ENCODE data around the gene AGPAT2.

AGPAT2 gene

GRCh38 chr9:136629001-136629878 is 58.0 kb downstream of the AGPAT2 start:
- FAIRE-seq (no peak), DNase-seq (ENCODE audit: insufficient read length, low spot score) (no peak)
- TF ChIP-seq POU2F2 (IDR thresholded peaks at IDR 0.05; ENCODE audit: low read depth, low read length), result no peak
- no peak for TF ChIP-seq POLR2A (IDR thresholded peaks at IDR 0.05; ENCODE audit: low read depth, low read length)
- TF ChIP-seq TAF1 (IDR thresholded peaks at IDR 0.05; ENCODE audit: low read depth, low read length), result no peak
- no peak for TF ChIP-seq POLR2AphosphoS5 (IDR thresholded peaks at IDR 0.05; ENCODE audit: low read depth, low read length)
- no peak for TF ChIP-seq SPI1 (IDR thresholded peaks at IDR 0.05; ENCODE audit: low read depth, low read length)
- TF ChIP-seq PAX5 (IDR thresholded peaks at IDR 0.05; ENCODE audit: insufficient read depth, low read length, severe bottlenecking), result no peak

- DNase-seq (ENCODE audit: insufficient read length, low spot score) (no peak), FAIRE-seq (no peak)
- TF ChIP-seq POU2F2 (IDR thresholded peaks at IDR 0.05; ENCODE audit: low read depth, low read length) (no peak), TAF1 (IDR thresholded peaks at IDR 0.05; ENCODE audit: low read depth, low read length) (no peak), PAX5 (IDR thresholded peaks at IDR 0.05; ENCODE audit: insufficient read depth, low read length, severe bottlenecking) (no peak), POLR2AphosphoS5 (IDR thresholded peaks at IDR 0.05; ENCODE audit: low read depth, low read length) (no peak), POLR2A (IDR thresholded peaks at IDR 0.05; ENCODE audit: low read depth, low read length) (no peak), SPI1 (IDR thresholded peaks at IDR 0.05; ENCODE audit: low read depth, low read length) (no peak)
Observed at GRCh38 chr9:136628268-136628667, 59.0 kb downstream of the AGPAT2 start.

- DNase-seq (ENCODE audit: insufficient read length, low spot score) (no peak), FAIRE-seq (no peak)
- TF ChIP-seq TAF1 (IDR thresholded peaks at IDR 0.05; ENCODE audit: low read depth, low read length), result no peak
- no peak for TF ChIP-seq PAX5 (IDR thresholded peaks at IDR 0.05; ENCODE audit: insufficient read depth, low read length, severe bottlenecking)
- TF ChIP-seq SPI1 (IDR thresholded peaks at IDR 0.05; ENCODE audit: low read depth, low read length), result no peak
- TF ChIP-seq POLR2A (IDR thresholded peaks at IDR 0.05; ENCODE audit: low read depth, low read length), result no peak
Observed at GRCh38 chr9:136627703-136628102, 59.6 kb downstream of the AGPAT2 start.

GRCh38 chr9:136626740-136627642 is 60.3 kb downstream of the AGPAT2 start:
- DNase-seq (ENCODE audit: insufficient read length, low spot score) (no peak), FAIRE-seq (no peak)
- TF ChIP-seq PAX5 (IDR thresholded peaks at IDR 0.05; ENCODE audit: insufficient read depth, low read length, severe bottlenecking) (no peak), POU2F2 (IDR thresholded peaks at IDR 0.05; ENCODE audit: low read depth, low read length) (no peak), POLR2A (IDR thresholded peaks at IDR 0.05; ENCODE audit: low read depth, low read length) (no peak), SPI1 (IDR thresholded peaks at IDR 0.05; ENCODE audit: low read depth, low read length) (no peak), POLR2AphosphoS5 (IDR thresholded peaks at IDR 0.05; ENCODE audit: low read depth, low read length) (no peak), TAF1 (IDR thresholded peaks at IDR 0.05; ENCODE audit: low read depth, low read length) (no peak)

- no peak for FAIRE-seq
- TF ChIP-seq PAX5 (IDR thresholded peaks at IDR 0.05; ENCODE audit: insufficient read depth, low read length, severe bottlenecking), result no peak
- DNase-seq (ENCODE audit: insufficient read length, low spot score), result no peak
Observed at GRCh38 chr9:136626066-136626725, 61.1 kb downstream of the AGPAT2 start.

GRCh38 chr9:136625101-136626065 is 61.9 kb downstream of the AGPAT2 start:
- no peak for FAIRE-seq
- TF ChIP-seq SPI1 (IDR thresholded peaks at IDR 0.05; ENCODE audit: low read depth, low read length) (no peak), TAF1 (IDR thresholded peaks at IDR 0.05; ENCODE audit: low read depth, low read length) (no peak), PAX5 (IDR thresholded peaks at IDR 0.05; ENCODE audit: insufficient read depth, low read length, severe bottlenecking) (no peak), POU2F2 (IDR thresholded peaks at IDR 0.05; ENCODE audit: low read depth, low read length) (no peak), POLR2A (IDR thresholded peaks at IDR 0.05; ENCODE audit: low read depth, low read length) (no peak), POLR2AphosphoS5 (IDR thresholded peaks at IDR 0.05; ENCODE audit: low read depth, low read length) (no peak)
- DNase-seq (ENCODE audit: insufficient read length, low spot score), result no peak

- DNase-seq (ENCODE audit: insufficient read length, low spot score), result no peak
- TF ChIP-seq POLR2A (IDR thresholded peaks at IDR 0.05; ENCODE audit: low read depth, low read length), result no peak
- TF ChIP-seq POU2F2 (IDR thresholded peaks at IDR 0.05; ENCODE audit: low read depth, low read length), result no peak
- TF ChIP-seq TAF1 (IDR thresholded peaks at IDR 0.05; ENCODE audit: low read depth, low read length), result no peak
- no peak for TF ChIP-seq SPI1 (IDR thresholded peaks at IDR 0.05; ENCODE audit: low read depth, low read length)
- no peak for TF ChIP-seq PAX5 (IDR thresholded peaks at IDR 0.05; ENCODE audit: insufficient read depth, low read length, severe bottlenecking)
- TF ChIP-seq POLR2AphosphoS5 (IDR thresholded peaks at IDR 0.05; ENCODE audit: low read depth, low read length), result no peak
- FAIRE-seq, result no peak
Observed at GRCh38 chr9:136624184-136624951, 62.9 kb downstream of the AGPAT2 start.

GRCh38 chr9:136623842-136624183 is 63.4 kb downstream of the AGPAT2 start:
- FAIRE-seq, result no peak
- no peak for DNase-seq (ENCODE audit: insufficient read length, low spot score)
- TF ChIP-seq SPI1 (IDR thresholded peaks at IDR 0.05; ENCODE audit: low read depth, low read length) (no peak), PAX5 (IDR thresholded peaks at IDR 0.05; ENCODE audit: insufficient read depth, low read length, severe bottlenecking) (no peak), TAF1 (IDR thresholded peaks at IDR 0.05; ENCODE audit: low read depth, low read length) (no peak)
